Neural crest cell (in vitro differentiated cells): ENCODE data around the gene FOXP4. TPM values are rescaled to one million over a fixed set of nuclear protein-coding genes. Genes with fewer than 3 reads are reported as not detected.

Source experiments
- DNase-seq: peaks from one replicate; pipeline ENCODE4 v3.0.0; 2021; ENCODE audit warnings: low read depth, mixed read lengths, low spot score
- H3K27ac Mint-ChIP-seq: one replicate; pipeline ENCODE4 v1.8.0; 2021; ENCODE audit warnings: mild to moderate bottlenecking, mixed read lengths; ENCODE audit not compliant: unreplicated experiment
- H3K27me3 Mint-ChIP-seq: 2 replicates; pipeline ENCODE4 v1.8.0; 2021; ENCODE audit warnings: low read depth, mild to moderate bottlenecking, mixed read lengths
- H3K36me3 Mint-ChIP-seq: 2 replicates; pipeline ENCODE4 v1.8.0; 2021; ENCODE audit warnings: low read depth, mild to moderate bottlenecking, mixed read lengths
- H3K4me1 Mint-ChIP-seq: 2 replicates; pipeline ENCODE4 v1.8.0; 2021; ENCODE audit warnings: mixed read lengths
- H3K4me3 Mint-ChIP-seq: one replicate; pipeline ENCODE4 v1.8.0; 2021; ENCODE audit warnings: mild to moderate bottlenecking, mixed read lengths
- H3K9me3 Mint-ChIP-seq: 2 replicates; pipeline ENCODE4 v1.8.0; 2021; ENCODE audit warnings: mixed read lengths
- CTCF ChIP-seq: fragments of 200-600 bp; sonication (generic); conservative IDR thresholded peaks from 2 replicates; pipeline ENCODE4 v1.5.0; 2021; ENCODE audit warnings: antibody characterized with exemption, mild to moderate bottlenecking
- total RNA-seq: library from RNA; stranded (reverse); gene quantifications from 2 replicates; pipeline ENCODE4 v1.2.1, GENCODE V29; 2021

The FOXP4 gene
- total RNA-seq, 1 donor from 2014 or later: 57.9 TPM

DNA sequence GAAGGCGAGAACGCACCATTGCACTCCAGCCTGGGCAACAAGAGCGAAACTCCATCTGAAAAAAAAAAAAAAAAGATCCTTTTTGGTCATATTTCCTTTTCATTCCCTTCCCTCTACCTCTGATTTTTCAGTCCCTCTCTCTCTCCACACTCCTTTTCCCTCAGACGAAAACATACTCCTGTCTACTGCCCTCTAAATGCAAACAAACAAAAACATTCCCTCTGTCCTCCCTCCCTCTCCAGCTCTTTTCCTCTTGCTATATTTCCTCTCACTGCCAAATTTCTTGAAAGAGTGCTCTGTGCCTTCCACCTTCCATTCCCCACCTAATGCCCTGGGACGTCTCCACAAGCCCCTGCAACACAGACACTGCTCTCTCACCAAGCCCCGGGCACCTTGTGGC is 77.1 kb downstream of the FOXP4 start:
- no peak for TF ChIP-seq CTCF
- DNase-seq: no peak
- Mint-ChIP-seq H3K9me3 (no peaks in the 10 kb centered on the region), H3K36me3 (no peaks in the 10 kb centered on the region), H3K4me1 (peaks cover 33% of the 10 kb centered on the region), H3K27ac (peak overlapping the region; percentile 15), H3K4me3 (no peak overlapping the region), H3K27me3 (no peaks in the 10 kb centered on the region)

- no peaks in the 10 kb centered on the region for H3K9me3 Mint-ChIP-seq
- no peak for DNase-seq
- no peaks in the 10 kb centered on the region for H3K27me3 Mint-ChIP-seq
- no peak overlapping the region for H3K4me3 Mint-ChIP-seq
- H3K27ac Mint-ChIP-seq: no peak overlapping the region
- peaks cover 28% of the 10 kb centered on the region for H3K4me1 Mint-ChIP-seq
- H3K36me3 Mint-ChIP-seq: no peaks in the 10 kb centered on the region
- no peak for TF ChIP-seq CTCF
Measured at GRCh38 chr6:41624621-41625380, 78.6 kb downstream of the FOXP4 start.

DNA sequence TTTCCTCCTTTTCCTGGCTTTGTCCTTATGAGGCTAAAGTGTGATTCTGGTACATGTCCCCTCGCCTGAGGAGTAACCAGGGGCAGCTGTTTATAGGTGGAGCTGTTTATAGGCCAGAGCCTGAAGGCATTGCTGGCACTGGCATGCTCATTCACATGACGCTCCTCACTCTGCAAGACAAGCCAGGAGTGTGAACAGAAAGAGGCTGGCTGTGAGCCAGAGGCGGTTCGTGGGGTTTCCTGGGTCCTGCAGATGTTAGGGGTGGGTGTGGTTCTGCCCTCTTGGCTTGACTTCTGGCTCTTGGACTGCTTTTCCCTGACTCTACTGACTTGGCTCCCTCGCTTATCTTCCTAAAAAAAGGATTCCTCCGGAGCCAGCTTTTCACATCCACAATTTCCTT is 79.3 kb downstream of the FOXP4 start:
- Mint-ChIP-seq H3K9me3 (no peaks in the 10 kb centered on the region), H3K27me3 (no peaks in the 10 kb centered on the region), H3K4me1 (peaks cover 28% of the 10 kb centered on the region), H3K36me3 (no peaks in the 10 kb centered on the region), H3K4me3 (no peak overlapping the region), H3K27ac (no peak overlapping the region)
- no peak for DNase-seq
- no peak for TF ChIP-seq CTCF

GRCh38 chr6:41626022-41626421 is 79.8 kb downstream of the FOXP4 start:
- no peak overlapping the region for H3K4me3 Mint-ChIP-seq
- no peaks in the 10 kb centered on the region for H3K36me3 Mint-ChIP-seq
- no peaks in the 10 kb centered on the region for H3K9me3 Mint-ChIP-seq
- DNase-seq: no peak
- no peak for TF ChIP-seq CTCF
- no peak overlapping the region for H3K27ac Mint-ChIP-seq
- peaks cover 28% of the 10 kb centered on the region for H3K4me1 Mint-ChIP-seq
- H3K27me3 Mint-ChIP-seq: no peaks in the 10 kb centered on the region

- no peaks in the 10 kb centered on the region for H3K36me3 Mint-ChIP-seq
- peaks cover 26% of the 10 kb centered on the region for H3K4me1 Mint-ChIP-seq
- no peak for TF ChIP-seq CTCF
- H3K9me3 Mint-ChIP-seq: no peaks in the 10 kb centered on the region
- H3K27me3 Mint-ChIP-seq: no peaks in the 10 kb centered on the region
- H3K27ac Mint-ChIP-seq: no peak overlapping the region
- no peak for DNase-seq
- H3K4me3 Mint-ChIP-seq: no peak overlapping the region
Measured at GRCh38 chr6:41626917-41627316, 80.7 kb downstream of the FOXP4 start.
